ENCODE measurements around the gene MLLT10. TPM values are rescaled to one million over a fixed set of nuclear protein-coding genes. Genes with fewer than 3 reads are reported as not detected.
"Not testable (repeated sequence)": the region's sequence is repeated elsewhere in the genome, so short reads cannot be mapped to it uniquely, and the experiment has no call there.

MLLT10 gene
- total RNA-seq, 4 donors from 2014 or later: 33.4 to 58.1 (median 43.6) TPM

- DNase-seq (ENCODE audit: low spot score) (no peak), ATAC-seq (ENCODE audit: low FRiP score) (no peak)
- no peak for TF ChIP-seq CTCF (IDR thresholded peaks at IDR 0.05)
Measured at GRCh38 chr10:21602313-21602712, 68.3 kb downstream of the MLLT10 start.

- DNase-seq (ENCODE audit: low spot score) (no peak), ATAC-seq (ENCODE audit: low FRiP score) (no peak)
- TF ChIP-seq CTCF (IDR thresholded peaks at IDR 0.05): no peak
Measured at GRCh38 chr10:21603721-21604120, 69.7 kb downstream of the MLLT10 start.

GRCh38 chr10:21604651-21605050, 70.6 kb downstream of the MLLT10 start:
- no peak for TF ChIP-seq CTCF (IDR thresholded peaks at IDR 0.05)
- ATAC-seq (ENCODE audit: low FRiP score) (no peak), DNase-seq (ENCODE audit: low spot score) (no peak)

GRCh38 chr10:21607907-21608306, 73.9 kb downstream of the MLLT10 start:
- TF ChIP-seq CTCF (IDR thresholded peaks at IDR 0.05): no peak
- DNase-seq (ENCODE audit: low spot score): no peak

GRCh38 chr10:21614000-21614399, 80.0 kb downstream of the MLLT10 start:
- no peak for TF ChIP-seq CTCF (IDR thresholded peaks at IDR 0.05)
- ATAC-seq (ENCODE audit: low FRiP score): no peak
- no peak for DNase-seq (ENCODE audit: low spot score)

More at GRCh38 chr10:21607907-21608306, 73.9 kb downstream of the MLLT10 start:
- no peak for ATAC-seq (ENCODE audit: low FRiP score)

- DNase-seq (ENCODE audit: low spot score) (no peak), ATAC-seq (ENCODE audit: low FRiP score) (no peak)
- no peak for TF ChIP-seq CTCF (IDR thresholded peaks at IDR 0.05)
Measured at GRCh38 chr10:21617267-21617666, 83.2 kb downstream of the MLLT10 start.

GRCh38 chr10:21623291-21623690, 89.3 kb downstream of the MLLT10 start:
- no peak for TF ChIP-seq CTCF (IDR thresholded peaks at IDR 0.05)
- ATAC-seq (ENCODE audit: low FRiP score): no peak
- DNase-seq (ENCODE audit: low spot score): no peak

GRCh38 chr10:21624421-21624820, 90.4 kb downstream of the MLLT10 start:
- not testable (repeated sequence) for ATAC-seq (ENCODE audit: low FRiP score); DNase-seq (ENCODE audit: low spot score)

Data from omental fat pad (tissue), 4 donors.